DOHH2 (cell line): ENCODE data around the gene GPRC5D.

Experiments
- CTCF ChIP-seq: fragments of 200-600 bp; sonication (generic); IDR thresholded peaks from one replicate; pipeline ENCODE4 v1.5.1; 2014; ENCODE audit warnings: antibody characterized with exemption, mild to moderate bottlenecking, low read depth, low read length; ENCODE audit not compliant: poor library complexity, severe bottlenecking
- EZH2phosphoT487 ChIP-seq: fragments of 200-600 bp; sonication (generic); IDR thresholded peaks from 2 replicates; pipeline ENCODE4 v1.6.1; 2017; ENCODE audit warnings: borderline replicate concordance, mild to moderate bottlenecking, antibody characterized with exemption, low read length, moderate library complexity, mixed read lengths

GRCh38 chr12:12908252-12908651, 43.7 kb downstream of the GPRC5D start:
- no peak for TF ChIP-seq CTCF
- no peak for TF ChIP-seq EZH2phosphoT487
